Measurements from ENCODE around the gene ZNF774.
"Not testable (repeated sequence)": the region's sequence is repeated elsewhere in the genome, so short reads cannot be mapped to it uniquely, and the experiment has no call there.

Gene ZNF774

GRCh38 chr15:90345857-90346256 is 6.2 kb upstream of the ZNF774 start:
- no peak for DNase-seq (ENCODE audit: low read depth, low spot score)

- not testable (repeated sequence) for DNase-seq (ENCODE audit: low read depth, low spot score)
Measured at GRCh38 chr15:90347431-90348065, 4.5 kb upstream of the ZNF774 start.

- no peak for DNase-seq (ENCODE audit: low read depth, low spot score)
Measured at GRCh38 chr15:90348456-90348855, 3.6 kb upstream of the ZNF774 start.

GRCh38 chr15:90349072-90349471 is 3.0 kb upstream of the ZNF774 start:
- no peak for DNase-seq (ENCODE audit: low read depth, low spot score)

- DNase-seq (ENCODE audit: low read depth, low spot score) = no peak
Measured at GRCh38 chr15:90349821-90350220, 2.3 kb upstream of the ZNF774 start.

GRCh38 chr15:90351479-90352106 is 491 bp upstream of the ZNF774 start:
- no peak for DNase-seq (ENCODE audit: low read depth, low spot score)

GRCh38 chr15:90354986-90355385 is 2.9 kb downstream of the ZNF774 start:
- no peak for DNase-seq (ENCODE audit: low read depth, low spot score)

- no peak for DNase-seq (ENCODE audit: low read depth, low spot score)
Measured at GRCh38 chr15:90358124-90359033, 6.3 kb downstream of the ZNF774 start.

GRCh38 chr15:90360746-90361145 is 8.7 kb downstream of the ZNF774 start:
- DNase-seq (ENCODE audit: low read depth, low spot score) = no peak

- DNase-seq (ENCODE audit: low read depth, low spot score) = no peak
Measured at GRCh38 chr15:90362936-90363212, 10.8 kb downstream of the ZNF774 start.

- DNase-seq (ENCODE audit: low read depth, low spot score) = no peak
Measured at GRCh38 chr15:90364251-90364650, 12.2 kb downstream of the ZNF774 start.

GRCh38 chr15:90365414-90366055 is 13.5 kb downstream of the ZNF774 start:
- no peak for DNase-seq (ENCODE audit: low read depth, low spot score)

GRCh38 chr15:90367576-90367975 is 15.5 kb downstream of the ZNF774 start:
- DNase-seq (ENCODE audit: low read depth, low spot score) = no peak

GRCh38 chr15:90375071-90375470 is 23.0 kb downstream of the ZNF774 start:
- DNase-seq (ENCODE audit: low read depth, low spot score) = no peak

GRCh38 chr15:90376789-90377188 is 24.7 kb downstream of the ZNF774 start:
- DNase-seq (ENCODE audit: low read depth, low spot score) = no peak

GRCh38 chr15:90379263-90379662 is 27.2 kb downstream of the ZNF774 start:
- DNase-seq (ENCODE audit: low read depth, low spot score) = no peak

GRCh38 chr15:90381515-90381914 is 29.4 kb downstream of the ZNF774 start:
- DNase-seq (ENCODE audit: low read depth, low spot score) = no peak

- no peak for DNase-seq (ENCODE audit: low read depth, low spot score)
Measured at GRCh38 chr15:90382320-90382719, 30.2 kb downstream of the ZNF774 start.

GRCh38 chr15:90386221-90386620 is 34.1 kb downstream of the ZNF774 start:
- no peak for DNase-seq (ENCODE audit: low read depth, low spot score)

- peak; percentile 97 for DNase-seq (ENCODE audit: low read depth, low spot score)
Measured at GRCh38 chr15:90387534-90388461, 35.7 kb downstream of the ZNF774 start, which contains the start of gene IQGAP1. Gene IQGAP1, plus strand, starts transcription at chr15:90388242. Its CDS starts 100 bp downstream, at chr15:90388342.
